HG02798 (cell line): Measurements from ENCODE around the gene DMPK.

Experiments used
- ATAC-seq: cut with Tn5 transposase; IDR thresholded peaks from one replicate; pipeline ENCODE4 v1.9.1; 2021; ENCODE audit warnings: mild to moderate bottlenecking; ENCODE audit not compliant: unreplicated experiment, poor library complexity

DMPK gene

GRCh38 chr19:45790942-45791341 lies 8.7 kb upstream of the DMPK start:
- no peak for ATAC-seq

DNA sequence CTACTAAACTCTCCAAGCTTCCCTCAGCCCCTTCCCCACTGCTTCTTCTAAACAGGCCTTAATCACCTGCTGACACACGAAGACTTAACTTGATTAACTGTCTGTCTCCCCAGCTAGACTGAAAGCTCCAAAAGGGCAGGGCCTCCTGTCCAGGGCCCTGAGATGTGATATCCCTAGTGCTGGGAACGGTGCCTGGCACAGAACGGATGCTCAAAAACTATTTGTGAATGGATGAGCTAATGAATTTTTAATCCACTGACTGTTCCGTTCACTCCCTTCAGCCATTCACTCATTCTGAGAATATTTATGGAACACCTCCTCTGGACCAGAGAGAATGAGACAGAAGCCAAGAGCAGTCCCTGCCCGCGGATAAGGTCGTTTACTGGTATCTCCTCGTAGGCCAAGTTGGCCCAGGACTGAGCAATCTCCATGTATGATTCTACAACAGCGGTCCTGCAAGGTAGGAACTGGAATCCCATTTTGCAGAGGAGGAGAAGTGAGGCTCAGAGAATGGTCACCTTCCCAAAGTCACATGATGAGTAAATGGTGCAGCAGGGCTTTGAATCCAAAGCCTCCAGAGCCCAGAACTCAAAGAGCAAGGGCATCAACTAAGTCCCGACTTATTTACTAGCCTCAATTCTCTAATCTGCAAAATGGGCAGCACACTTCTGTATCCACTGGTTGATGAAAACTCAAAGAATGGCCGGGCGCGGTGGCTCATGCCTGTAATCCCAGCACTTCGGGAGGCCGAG lies 6.9 kb upstream of the DMPK start:
- no peak for ATAC-seq

DNA sequence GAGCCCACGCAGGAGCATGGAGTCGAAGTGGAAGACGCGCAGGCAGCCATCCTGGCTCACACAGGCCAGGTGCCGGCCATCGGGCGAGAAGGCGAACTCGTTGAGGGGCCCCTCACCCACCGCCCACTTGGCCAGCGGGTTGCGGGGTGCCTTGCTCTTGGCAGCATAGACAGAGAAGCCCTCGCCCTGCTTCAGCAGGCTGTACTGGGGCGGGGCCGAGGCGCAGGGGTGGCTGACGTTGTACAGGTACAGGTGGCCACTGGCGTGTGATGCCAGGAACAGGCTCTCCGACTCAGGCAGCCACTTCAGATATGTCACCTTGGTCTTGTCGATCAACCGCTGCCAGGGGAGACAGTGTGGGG lies 4.2 kb upstream of the DMPK start:
- no peak for ATAC-seq

DNA sequence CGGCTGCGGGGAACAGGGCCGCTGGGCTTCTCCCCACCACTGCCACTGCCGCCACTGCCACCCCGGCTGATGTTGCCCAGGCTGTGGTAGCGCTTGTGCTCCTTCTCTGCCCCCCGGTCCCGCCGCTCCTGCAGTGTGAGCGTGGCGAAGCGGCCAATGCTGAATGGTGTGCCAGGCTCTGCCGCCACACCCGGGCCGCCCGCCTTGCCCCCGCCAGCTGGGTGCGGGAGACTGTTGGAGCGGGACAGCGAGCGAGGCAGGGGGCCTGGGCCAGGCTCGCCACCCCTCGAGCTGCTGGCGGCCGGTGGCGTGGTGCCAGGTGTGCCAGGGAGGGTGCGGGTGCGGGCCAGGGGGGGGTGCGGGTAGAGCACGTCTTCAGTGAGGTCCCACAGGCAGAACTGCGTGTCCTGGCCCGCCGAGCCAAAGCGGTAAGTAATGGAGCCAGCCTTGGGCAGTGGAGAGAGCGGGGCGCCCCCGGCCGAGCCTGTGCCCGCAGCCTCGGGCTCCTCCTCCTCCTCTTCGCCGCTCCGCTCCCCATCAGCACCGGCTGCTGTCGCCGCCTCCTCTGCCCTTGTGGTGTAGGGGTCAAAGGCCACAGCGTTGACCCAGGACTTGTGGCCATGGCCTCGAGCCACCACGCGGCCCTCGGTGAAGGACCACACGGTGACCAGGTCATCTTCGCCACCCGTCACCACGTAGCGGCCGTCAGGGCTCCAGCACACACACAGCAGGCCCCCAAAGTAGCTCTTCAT lies 3.7 kb upstream of the DMPK start:
- no peak for ATAC-seq

- ATAC-seq: no peak
Observed at GRCh38 chr19:45785097-45785496, 2.8 kb upstream of the DMPK start.

- ATAC-seq: no peak
Observed at GRCh38 chr19:45784096-45784495, 1.8 kb upstream of the DMPK start.

GRCh38 chr19:45782820-45783785 lies 813 bp upstream of the DMPK start:
- no peak for ATAC-seq

DNA sequence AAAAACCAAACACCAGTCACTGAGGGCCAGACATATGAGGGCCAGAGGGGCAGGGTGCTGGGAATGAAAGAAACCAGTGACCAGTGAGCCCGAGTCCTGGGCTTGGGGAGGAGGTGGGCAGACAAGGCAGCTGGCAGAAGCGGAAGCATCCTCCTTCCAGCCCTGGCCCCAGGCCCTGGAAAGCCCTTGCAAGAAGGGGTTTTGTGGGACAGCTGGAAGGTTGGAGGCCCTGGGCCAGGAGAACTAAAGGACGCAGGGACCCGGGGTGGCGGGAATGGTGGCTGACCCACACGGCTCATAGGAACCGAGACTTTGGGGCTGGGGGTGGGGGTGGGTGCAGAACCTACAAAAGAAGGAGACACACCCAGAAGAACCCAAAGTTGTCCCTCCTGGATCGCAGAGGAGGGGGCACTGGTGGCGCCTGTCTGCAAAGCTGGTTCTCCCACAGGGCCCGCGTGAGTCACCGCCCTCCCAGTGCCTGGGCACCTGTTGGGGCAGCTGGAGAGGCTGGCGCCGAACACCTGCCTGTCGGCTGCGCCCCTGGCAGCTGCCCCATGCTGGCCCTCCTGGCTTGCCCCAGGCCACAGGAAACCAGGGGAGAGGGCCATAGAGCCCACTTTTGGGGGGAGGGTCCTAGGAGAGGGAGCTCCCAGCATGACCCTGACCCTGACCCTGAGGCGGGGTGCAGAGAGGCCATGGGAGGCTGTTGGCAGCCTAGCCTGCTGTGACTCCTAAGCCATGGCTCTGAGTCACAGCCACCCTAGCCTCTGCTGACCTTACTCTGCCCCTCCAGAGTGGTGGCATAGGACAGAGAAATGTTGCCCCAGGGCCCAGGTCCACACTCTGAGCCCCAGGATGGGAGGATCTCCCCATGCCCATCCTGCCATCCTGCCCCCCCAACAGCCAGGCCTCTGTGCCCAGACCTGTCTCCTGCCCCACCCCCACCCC lies 802 bp downstream of the DMPK start:
- no peak for ATAC-seq

- no peak for ATAC-seq
Observed at GRCh38 chr19:45780448-45781213, 1.7 kb downstream of the DMPK start.

DNA sequence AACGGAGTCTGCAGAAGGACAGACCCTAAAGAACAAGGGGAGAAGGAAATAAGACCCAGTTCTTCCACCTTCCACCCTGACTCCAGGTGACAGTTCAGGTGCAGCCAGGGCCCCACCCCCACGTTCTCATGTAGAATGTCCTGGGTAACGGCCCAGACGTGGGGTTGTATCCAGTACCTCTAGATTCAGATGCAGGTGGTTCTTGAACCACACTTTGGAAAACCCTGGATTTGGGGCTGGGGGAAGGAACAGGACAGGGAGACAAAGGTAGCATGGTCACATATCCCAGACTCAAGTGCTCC lies 2.2 kb downstream of the DMPK start:
- ATAC-seq: no peak

GRCh38 chr19:45779231-45780145 lies 2.8 kb downstream of the DMPK start:
- ATAC-seq: peak; percentile 87

DNA sequence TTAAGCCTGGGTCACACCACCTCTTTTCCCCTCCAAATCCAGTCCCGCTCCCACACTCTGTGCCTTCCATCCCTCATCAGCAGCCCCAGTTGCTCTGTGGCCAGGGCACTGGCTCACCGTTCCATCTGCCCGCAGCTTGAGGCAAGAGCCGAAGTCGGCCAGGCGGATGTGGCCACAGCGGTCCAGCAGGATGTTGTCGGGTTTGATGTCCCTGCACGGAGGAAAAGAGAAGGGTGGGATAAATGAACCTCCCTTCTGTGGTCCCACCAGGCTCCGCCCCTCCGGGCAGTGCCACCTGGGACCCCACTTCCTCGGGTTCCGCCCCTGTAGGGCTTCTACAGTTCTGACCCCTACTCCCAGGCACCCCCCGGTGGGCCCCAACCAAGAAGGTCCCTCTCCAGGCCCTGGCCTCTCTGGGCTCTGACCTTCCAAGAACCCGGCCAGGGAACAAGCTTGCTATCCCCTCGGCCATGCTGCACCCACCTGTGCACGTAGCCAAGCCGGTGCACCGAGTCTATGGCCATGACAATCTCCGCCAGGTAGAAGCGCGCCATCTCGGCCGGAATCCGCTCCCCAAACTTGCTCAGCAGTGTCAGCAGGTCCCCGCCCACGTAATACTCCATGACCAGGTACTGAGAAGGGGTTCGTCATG lies 4.2 kb downstream of the DMPK start:
- no peak for ATAC-seq

GRCh38 chr19:45777395-45777961 lies 4.8 kb downstream of the DMPK start:
- ATAC-seq: no peak

- no peak for ATAC-seq
Observed at GRCh38 chr19:45774765-45775164, 7.5 kb downstream of the DMPK start.

- ATAC-seq: no peak
Observed at GRCh38 chr19:45773384-45773783, 8.9 kb downstream of the DMPK start.

DNA sequence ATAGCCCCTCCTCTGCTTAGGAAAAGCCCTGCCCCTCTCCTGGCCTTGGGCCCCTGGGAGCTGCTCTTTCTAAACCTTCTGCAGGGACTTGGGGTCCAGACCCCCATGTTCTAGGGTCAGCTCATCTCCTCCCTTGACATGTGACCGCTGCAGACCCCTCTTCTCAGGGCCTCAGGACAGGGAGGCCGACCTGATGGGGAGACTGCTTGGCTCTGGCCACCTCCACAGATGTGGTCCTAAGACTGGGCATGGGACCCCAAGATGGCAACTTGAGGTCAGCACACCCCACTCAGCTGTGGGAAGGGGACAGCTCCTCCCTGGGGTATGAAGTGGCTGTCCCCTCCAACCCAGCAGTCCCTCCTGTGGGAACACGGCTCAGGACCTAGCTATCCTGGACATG lies 9.4 kb downstream of the DMPK start:
- ATAC-seq: no peak

DNA sequence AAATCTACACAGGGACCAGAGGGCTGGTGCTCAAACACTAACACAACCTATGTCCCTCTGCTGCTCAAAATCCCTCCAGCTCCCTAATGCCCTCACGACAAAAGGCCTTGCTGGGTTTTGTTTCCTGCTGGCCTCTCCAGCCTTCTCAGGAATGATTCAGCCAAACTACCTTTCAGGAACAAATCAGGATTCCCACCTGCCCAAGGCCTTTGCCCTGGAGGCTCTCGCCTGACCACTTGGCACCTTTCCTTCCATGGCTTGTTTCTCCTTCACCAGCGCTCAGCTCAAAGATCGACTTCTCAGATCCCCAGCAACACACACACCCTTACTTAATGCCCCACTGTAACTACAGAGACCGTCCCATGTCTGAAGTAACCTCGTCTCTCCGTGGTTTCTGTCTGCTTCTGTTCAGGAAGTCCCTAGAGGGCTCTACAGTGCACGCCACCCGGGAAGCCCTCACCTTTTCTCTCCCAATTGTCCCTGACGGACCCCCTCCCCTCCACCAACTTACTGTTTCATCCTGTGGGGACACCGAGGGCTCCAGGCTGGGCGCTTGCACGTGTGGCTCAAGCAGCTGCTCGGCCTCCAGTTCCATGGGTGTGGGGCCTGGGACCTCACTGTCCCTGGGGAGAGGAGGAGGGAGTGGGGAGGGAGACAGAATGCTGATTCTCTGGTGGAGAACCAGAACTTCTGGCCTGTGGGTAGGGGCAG lies 10.0 kb downstream of the DMPK start:
- ATAC-seq: no peak
